Caco-2 (cell line): ENCODE data around the gene CYP1A2. TPM values are rescaled to one million over a fixed set of nuclear protein-coding genes. Genes with fewer than 3 reads are reported as not detected.

ENCODE experiments used
- BruUV-seq: library from RNA; stranded (reverse); fragments of 400-500 nt; replicated peaks from 2 replicates; lab custom pipeline; 2021; lab: Mats Ljungman, UMichigan
- CTCF ChIA-PET: fragments of 300-600 bp; sonication (Branson Sonifier 250); formaldehyde crosslinking; loops from one replicate; lab custom pipeline; 2022; ENCODE audit warnings: antibody characterized with exemption; lab: Charles Lee
- POLR2A ChIA-PET: fragments of 300-600 bp; sonication (Branson Sonifier 250); formaldehyde crosslinking; loops from one replicate; lab custom pipeline; 2022; ENCODE audit warnings: antibody characterized with exemption; lab: Charles Lee
- DNase-seq, 2 experiments: peaks; one replicate each; pipeline versions ENCODE4 v3.0.0 to v3.0.0-alpha.2; 2020 to 2022
- H3K27me3 ChIP-seq: replicated peaks from 2 replicates; pipeline ENCODE4 v1.6.0; 2011; ENCODE audit warnings: low read length; ENCODE audit not compliant: control insufficient read depth, insufficient read depth
- H3K36me3 ChIP-seq: 2 replicates; pipeline ENCODE4 v1.5.1; 2011; ENCODE audit warnings: low read length; ENCODE audit not compliant: control insufficient read depth, insufficient read depth
- H3K4me1 ChIP-seq: fragments of 250-450 bp; sonication (Bioruptor Pico); 2 replicates; pipeline ENCODE4 v1.5.1; 2020; ENCODE audit warnings: mild to moderate bottlenecking
- H3K4me3 ChIP-seq: 2 replicates; pipeline ENCODE4 v1.5.1; 2011; ENCODE audit warnings: low read depth, mild to moderate bottlenecking, control low read depth, low read length
- H3K9me3 ChIP-seq: fragments of 250-450 bp; sonication (Bioruptor Pico); 2 replicates; pipeline ENCODE4 v1.5.1; 2020; ENCODE audit warnings: mild to moderate bottlenecking, moderate library complexity
- H3K27ac Mint-ChIP-seq: one replicate; pipeline ENCODE4 v1.8.0; 2022; ENCODE audit warnings: mixed read lengths; ENCODE audit not compliant: unreplicated experiment
- H3K27me3 Mint-ChIP-seq: one replicate; pipeline ENCODE4 v1.8.0; 2022; ENCODE audit warnings: mixed read lengths; ENCODE audit not compliant: insufficient read depth, unreplicated experiment
- H3K36me3 Mint-ChIP-seq: one replicate; pipeline ENCODE4 v1.8.0; 2022; ENCODE audit warnings: mild to moderate bottlenecking, mixed read lengths; ENCODE audit not compliant: insufficient read depth, unreplicated experiment
- H3K4me1 Mint-ChIP-seq: one replicate; pipeline ENCODE4 v1.8.0; 2022; ENCODE audit warnings: low read depth, mixed read lengths; ENCODE audit not compliant: unreplicated experiment
- H3K4me3 Mint-ChIP-seq: one replicate; pipeline ENCODE4 v1.8.0; 2022; ENCODE audit warnings: mild to moderate bottlenecking, moderate library complexity, mixed read lengths; ENCODE audit not compliant: unreplicated experiment
- H3K9me3 Mint-ChIP-seq: one replicate; pipeline ENCODE4 v1.8.0; 2022; ENCODE audit warnings: mixed read lengths; ENCODE audit not compliant: unreplicated experiment
- intact Hi-C: fragments of 100-400 bp; cut with micrococcal nuclease; formaldehyde crosslinking; loops from one replicate; pipeline ENCODE4 v1.10.0; 2022; ENCODE audit not compliant: unreplicated experiment
- total RNA-seq: library from RNA; stranded (reverse); gene quantifications from 2 replicates; pipeline ENCODE4 v1.2.3, GENCODE V29; 2022
- TF ChIP-seq, protein P1 (sequence below), 2 experiments: fragments of 200-600 bp in 1 of 2; IDR thresholded peaks; 1 replicate in 1 of 2; 2 replicates in 1 of 2; pipeline versions ENCODE4 v1.5.1 to v1.8.0; 2011 to 2022; ENCODE audit warnings: antibody characterized with exemption in 1 of 2, control low read depth in 1 of 2, inconsistent platforms in 1 of 2, low read depth in 1 of 2, low read length in 1 of 2, mild to moderate bottlenecking in 1 of 2, moderate library complexity in 1 of 2; ENCODE audit not compliant: insufficient read depth in 1 of 2, severe bottlenecking in 1 of 2, unreplicated experiment in 1 of 2

CYP1A2 gene
- total RNA-seq, 1 experiment from 2014 or later = not detected

DNA sequence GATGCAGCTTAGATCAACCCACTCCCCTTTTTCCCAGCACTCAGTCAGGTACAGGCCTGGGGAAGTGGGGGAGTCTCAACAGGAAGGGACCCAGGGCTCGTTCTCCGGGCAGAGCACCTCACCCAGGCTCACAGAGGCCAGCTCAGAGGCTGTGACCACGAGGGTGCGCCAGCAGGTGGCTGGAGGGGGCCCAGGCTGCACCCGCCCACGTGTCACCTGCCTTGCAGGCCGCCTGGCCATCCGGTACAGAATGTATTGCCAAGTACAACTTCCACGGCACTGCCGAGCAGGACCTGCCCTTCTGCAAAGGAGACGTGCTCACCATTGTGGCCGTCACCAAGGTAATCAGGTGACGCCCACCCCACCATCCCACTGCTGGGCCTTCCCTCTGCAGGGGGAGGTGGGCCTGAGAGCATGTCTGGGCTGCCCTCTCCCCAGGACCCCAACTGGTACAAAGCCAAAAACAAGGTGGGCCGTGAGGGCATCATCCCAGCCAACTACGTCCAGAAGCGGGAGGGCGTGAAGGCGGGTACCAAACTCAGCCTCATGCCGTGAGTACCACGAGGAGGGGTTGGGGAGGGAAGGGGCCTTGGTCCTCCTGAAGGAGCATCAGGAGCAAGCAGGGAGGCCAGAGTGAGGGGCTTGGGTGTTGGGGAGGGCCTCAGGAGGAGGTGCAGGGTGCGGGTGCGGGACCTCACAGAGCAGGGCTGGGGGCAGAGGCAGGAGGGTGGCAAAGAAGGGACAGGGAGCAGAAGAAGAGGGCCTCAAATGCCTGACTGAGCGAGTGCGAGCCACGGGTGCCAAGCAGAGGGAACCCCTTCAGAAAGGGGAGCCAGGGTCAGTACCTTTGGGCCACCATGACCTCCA is 50.0 kb downstream of the CYP1A2 start:
- no peaks in the 10 kb centered on the region for H3K9me3 Mint-ChIP-seq
- peaks cover 25% of the 10 kb centered on the region for H3K36me3 Mint-ChIP-seq
- TF ChIP-seq, protein P1, sequence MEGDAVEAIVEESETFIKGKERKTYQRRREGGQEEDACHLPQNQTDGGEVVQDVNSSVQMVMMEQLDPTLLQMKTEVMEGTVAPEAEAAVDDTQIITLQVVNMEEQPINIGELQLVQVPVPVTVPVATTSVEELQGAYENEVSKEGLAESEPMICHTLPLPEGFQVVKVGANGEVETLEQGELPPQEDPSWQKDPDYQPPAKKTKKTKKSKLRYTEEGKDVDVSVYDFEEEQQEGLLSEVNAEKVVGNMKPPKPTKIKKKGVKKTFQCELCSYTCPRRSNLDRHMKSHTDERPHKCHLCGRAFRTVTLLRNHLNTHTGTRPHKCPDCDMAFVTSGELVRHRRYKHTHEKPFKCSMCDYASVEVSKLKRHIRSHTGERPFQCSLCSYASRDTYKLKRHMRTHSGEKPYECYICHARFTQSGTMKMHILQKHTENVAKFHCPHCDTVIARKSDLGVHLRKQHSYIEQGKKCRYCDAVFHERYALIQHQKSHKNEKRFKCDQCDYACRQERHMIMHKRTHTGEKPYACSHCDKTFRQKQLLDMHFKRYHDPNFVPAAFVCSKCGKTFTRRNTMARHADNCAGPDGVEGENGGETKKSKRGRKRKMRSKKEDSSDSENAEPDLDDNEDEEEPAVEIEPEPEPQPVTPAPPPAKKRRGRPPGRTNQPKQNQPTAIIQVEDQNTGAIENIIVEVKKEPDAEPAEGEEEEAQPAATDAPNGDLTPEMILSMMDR (IDR thresholded peaks at IDR 0.05; ENCODE audit: insufficient read depth in 1 of 2, low read depth in 1 of 2, low read length in 1 of 2, severe bottlenecking in 1 of 2, unreplicated experiment in 1 of 2) = no peak
- no TSS peak for BruUV-seq
- H3K27me3 Mint-ChIP-seq = no peaks in the 10 kb centered on the region
- intact Hi-C loops = no loop called here
- Histone ChIP-seq H3K27me3 (no peaks in the 10 kb centered on the region), H3K36me3 (peaks cover 6% of the 10 kb centered on the region), H3K9me3 (no peaks in the 10 kb centered on the region), H3K4me1 (no peaks in the 10 kb centered on the region), H3K4me3 (no peak overlapping the region)
- peak in 1 of 2 experiments; percentile 28 for DNase-seq
- no peak overlapping the region for H3K27ac Mint-ChIP-seq
- H3K4me1 Mint-ChIP-seq = no peaks in the 10 kb centered on the region
- H3K4me3 Mint-ChIP-seq = no peak overlapping the region
- ChIA-PET CTCF (interaction anchor here (0.6 to 2.8 kb wide), 5 partner anchors 24 to 1041 kb away, joined by 3 to 12 read pairs (median 4); no protein-coding TSS in a partner anchor), POLR2A (no interaction called here)

DNA sequence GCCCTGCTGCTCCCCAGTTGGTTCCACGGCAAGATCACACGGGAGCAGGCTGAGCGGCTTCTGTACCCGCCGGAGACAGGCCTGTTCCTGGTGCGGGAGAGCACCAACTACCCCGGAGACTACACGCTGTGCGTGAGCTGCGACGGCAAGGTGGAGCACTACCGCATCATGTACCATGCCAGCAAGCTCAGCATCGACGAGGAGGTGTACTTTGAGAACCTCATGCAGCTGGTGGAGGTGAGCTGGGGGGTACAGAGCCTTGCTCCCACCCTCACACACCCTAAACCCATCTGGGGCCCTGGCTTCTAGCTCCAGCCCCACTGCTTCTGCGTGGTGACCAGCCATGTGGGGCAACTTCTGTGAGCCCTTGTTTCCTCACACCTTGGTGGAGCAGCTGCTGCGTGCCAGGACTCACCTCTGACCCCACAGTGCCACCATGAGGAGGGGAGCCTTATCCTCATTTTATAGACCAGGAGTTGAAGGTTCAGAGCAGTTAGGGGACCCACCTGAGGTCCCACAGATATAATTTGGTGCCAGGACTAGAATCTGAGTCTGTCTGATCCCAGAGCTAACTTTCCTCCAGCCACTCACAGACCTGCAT is 50.7 kb downstream of the CYP1A2 start:
- ChIA-PET POLR2A (no interaction called here), CTCF (interaction anchor here (1.2 to 2.8 kb wide), 2 partner anchors 29 to 30 kb away, joined by 3 to 12 read pairs; no protein-coding TSS in a partner anchor)
- peak in 1 of 2 experiments; percentile 26 for DNase-seq
- H3K27ac Mint-ChIP-seq = no peak overlapping the region
- Histone ChIP-seq H3K9me3 (no peaks in the 10 kb centered on the region), H3K4me1 (no peaks in the 10 kb centered on the region), H3K4me3 (no peak overlapping the region), H3K27me3 (no peaks in the 10 kb centered on the region), H3K36me3 (peaks cover 6% of the 10 kb centered on the region)
- intact Hi-C loops = no loop called here
- TF ChIP-seq, protein P1 (IDR thresholded peaks at IDR 0.05; ENCODE audit: insufficient read depth in 1 of 2, low read depth in 1 of 2, low read length in 1 of 2, severe bottlenecking in 1 of 2, unreplicated experiment in 1 of 2) = no peak
- no peaks in the 10 kb centered on the region for H3K27me3 Mint-ChIP-seq
- BruUV-seq = no TSS peak
- no peak overlapping the region for H3K4me3 Mint-ChIP-seq
- H3K4me1 Mint-ChIP-seq = no peaks in the 10 kb centered on the region
- H3K36me3 Mint-ChIP-seq = peaks cover 31% of the 10 kb centered on the region
- H3K9me3 Mint-ChIP-seq = no peaks in the 10 kb centered on the region

DNA sequence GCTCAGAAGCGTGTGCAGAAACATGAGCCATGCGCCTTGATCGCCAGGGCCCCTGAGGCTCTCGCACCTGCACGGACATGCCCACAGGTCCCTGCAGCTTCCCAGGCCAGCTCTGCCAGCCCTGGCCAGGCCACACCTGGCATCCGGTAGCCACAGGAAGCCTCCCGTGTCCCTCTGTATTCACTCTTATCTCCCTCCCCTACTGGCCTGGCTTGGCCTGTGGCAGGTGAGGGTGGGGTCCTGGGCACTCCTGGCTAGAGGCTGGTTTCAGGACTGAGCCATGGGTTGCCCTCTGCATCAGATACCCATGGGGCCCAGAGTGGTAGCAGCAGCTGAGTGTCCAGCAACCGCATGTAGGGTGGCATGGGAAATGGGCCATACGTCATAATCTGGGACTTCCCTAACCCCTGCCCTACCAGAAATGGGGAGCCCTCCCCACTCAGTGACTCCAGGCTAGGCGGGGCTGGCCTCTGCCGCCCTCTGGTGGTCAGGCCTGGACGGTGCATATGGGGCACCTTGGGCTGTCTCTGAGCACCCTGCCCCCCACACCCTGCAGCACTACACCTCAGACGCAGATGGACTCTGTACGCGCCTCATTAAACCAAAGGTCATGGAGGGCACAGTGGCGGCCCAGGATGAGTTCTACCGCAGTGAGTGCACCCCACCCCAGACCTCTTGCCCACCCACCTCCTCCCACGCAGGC is 51.4 kb downstream of the CYP1A2 start:
- intact Hi-C loops = loop anchor here (1.0 to 2.0 kb wide), 2 partner anchors 17 to 29 kb away; partner anchors contain the start of gene CSK
- POLR2A ChIA-PET = no interaction called here
- no peaks in the 10 kb centered on the region for H3K9me3 ChIP-seq
- Mint-ChIP-seq H3K27ac (no peak overlapping the region), H3K27me3 (no peaks in the 10 kb centered on the region), H3K4me1 (no peaks in the 10 kb centered on the region), H3K4me3 (no peak overlapping the region), H3K36me3 (peaks cover 32% of the 10 kb centered on the region), H3K9me3 (no peaks in the 10 kb centered on the region)
- no peaks in the 10 kb centered on the region for H3K27me3 ChIP-seq
- CTCF ChIA-PET = interaction anchor here (0.7 to 2.8 kb wide), 6 partner anchors 12 to 160 kb away, joined by 3 to 12 read pairs (median 6); partner anchors contain the start of gene LMAN1L
- DNase-seq = peak; percentile 61 to 83
- TF ChIP-seq, protein P1 (IDR thresholded peaks at IDR 0.05; ENCODE audit: insufficient read depth in 1 of 2, low read depth in 1 of 2, low read length in 1 of 2, severe bottlenecking in 1 of 2, unreplicated experiment in 1 of 2) = peak; percentile 95 to 98
- no peaks in the 10 kb centered on the region for H3K4me1 ChIP-seq
- no peak overlapping the region for H3K4me3 ChIP-seq
- peaks cover 6% of the 10 kb centered on the region for H3K36me3 ChIP-seq
- no TSS peak for BruUV-seq
